Skin of body (tissue), 2 donors: ENCODE results near the gene PRLHR. TPM values are rescaled to one million over a fixed set of nuclear protein-coding genes. Genes with fewer than 3 reads are reported as not detected.
A peak's percentile ranks its signal among the peaks of the same experiment; 100 is the strongest.

Experiments
- DNase-seq: peaks from one replicate; lab custom pipeline; 2025; lab: John Stamatoyannopoulos, UW
- total RNA-seq: library from RNA; depleted of rRNA; stranded (reverse); fragments of >200 nt; gene quantifications from one replicate; pipeline ENCODE4 v1.2.3, GENCODE V29; 2014

PRLHR gene
- total RNA-seq, 1 donor from 2014 or later: under 0.01 TPM

- DNase-seq: no peak
Observed at GRCh38 chr10:118587881-118588651, 7.4 kb downstream of the PRLHR start.

DNA sequence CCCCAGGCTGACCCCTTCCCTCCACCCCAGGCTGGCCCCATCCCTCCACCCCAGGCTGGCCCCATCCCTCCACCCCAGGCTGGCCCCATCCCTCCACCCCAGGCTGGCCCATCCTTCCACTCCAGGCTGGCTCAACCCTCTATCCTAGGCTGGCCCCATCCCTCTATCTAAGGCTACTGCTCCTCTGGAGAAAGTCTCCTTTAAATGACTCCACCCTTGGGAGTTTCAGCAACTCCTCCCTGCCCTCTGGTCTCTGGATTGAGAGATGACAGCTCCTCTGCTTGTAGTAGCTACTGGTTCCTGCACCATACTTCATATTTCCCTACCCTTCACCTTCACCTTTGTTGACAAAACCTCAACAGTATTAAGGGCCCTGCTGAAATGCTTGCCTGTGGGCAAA is 8.5 kb downstream of the PRLHR start:
- no peak for DNase-seq

DNA sequence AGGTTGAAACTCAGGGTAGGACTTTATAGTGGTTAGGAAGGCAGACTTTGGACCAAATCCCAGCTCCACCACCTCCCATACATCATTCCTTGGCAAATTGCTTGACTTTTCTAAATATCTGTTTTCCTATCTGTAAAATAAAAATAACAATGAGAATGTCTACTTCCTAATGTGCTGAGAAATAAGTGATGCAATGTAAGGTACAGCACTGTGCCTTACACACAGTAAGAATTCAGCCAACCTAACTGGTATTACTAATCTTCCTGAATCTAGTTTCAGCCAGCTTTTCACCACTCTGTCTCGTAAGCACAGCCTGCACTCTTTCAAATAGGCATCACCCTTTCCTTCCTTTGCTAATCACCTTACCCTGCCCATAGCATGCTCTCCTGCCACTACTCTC is 9.7 kb downstream of the PRLHR start:
- no peak for DNase-seq

GRCh38 chr10:118585234-118585633 is 10.2 kb downstream of the PRLHR start:
- DNase-seq: no peak

DNA sequence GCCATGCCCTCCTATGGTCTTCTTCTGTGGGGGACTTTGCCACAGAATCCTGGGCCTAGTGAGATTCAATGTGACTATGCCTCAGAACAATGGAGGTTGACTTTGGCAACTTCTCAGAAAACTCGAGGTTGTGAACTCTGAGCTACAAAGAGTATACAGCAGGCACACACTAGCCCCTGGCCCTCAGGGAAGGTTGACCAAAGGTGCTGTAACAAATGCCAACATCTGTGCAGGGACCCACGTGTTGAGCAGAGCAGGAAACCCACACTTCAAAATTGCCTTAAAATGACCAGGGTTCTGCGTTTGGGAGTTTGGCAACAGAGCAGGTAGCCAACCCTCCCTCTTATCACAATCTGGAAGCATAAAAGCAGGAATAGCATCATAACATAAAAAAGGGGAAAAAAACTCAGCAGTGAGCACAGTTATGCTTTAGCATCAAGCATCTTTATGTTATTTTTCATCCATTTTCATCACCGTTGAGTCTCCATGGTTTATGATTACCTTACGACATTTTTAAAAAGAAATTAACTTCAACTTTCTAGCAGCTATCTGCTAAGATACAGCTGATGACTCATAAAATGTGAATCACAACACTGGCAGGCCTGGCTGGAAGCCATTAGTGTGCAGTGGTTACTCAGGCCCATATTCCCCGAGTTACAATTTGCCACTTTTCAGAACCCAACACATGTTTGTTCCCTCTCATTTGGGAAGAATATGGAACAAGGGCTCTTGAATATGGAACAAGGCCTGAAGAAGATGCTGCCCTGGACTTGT is 11.1 kb downstream of the PRLHR start:
- no peak for DNase-seq

- DNase-seq: no peak
Observed at GRCh38 chr10:118583611-118584010, 11.8 kb downstream of the PRLHR start.

DNA sequence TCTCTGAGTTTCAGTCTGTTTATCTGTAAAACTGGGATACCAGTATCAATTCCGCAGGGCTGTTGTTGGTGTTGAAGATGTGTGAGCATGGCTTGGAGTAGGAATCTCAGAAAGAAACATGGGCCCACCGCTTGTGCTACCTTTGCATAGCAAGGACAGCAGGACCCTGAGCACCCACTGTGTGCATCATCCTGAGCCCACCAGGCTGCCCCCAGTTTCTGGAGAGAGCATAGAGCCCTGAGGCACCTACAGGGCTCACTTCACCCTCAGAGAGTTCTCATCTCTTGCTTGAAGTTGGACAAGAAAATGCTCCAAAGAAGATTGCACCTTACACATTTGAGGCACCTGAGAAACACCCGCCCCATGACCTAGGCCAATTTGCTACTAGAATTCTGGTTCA is 12.9 kb downstream of the PRLHR start:
- no peak for DNase-seq

- no peak for DNase-seq
Observed at GRCh38 chr10:118581340-118581739, 14.1 kb downstream of the PRLHR start.

DNA sequence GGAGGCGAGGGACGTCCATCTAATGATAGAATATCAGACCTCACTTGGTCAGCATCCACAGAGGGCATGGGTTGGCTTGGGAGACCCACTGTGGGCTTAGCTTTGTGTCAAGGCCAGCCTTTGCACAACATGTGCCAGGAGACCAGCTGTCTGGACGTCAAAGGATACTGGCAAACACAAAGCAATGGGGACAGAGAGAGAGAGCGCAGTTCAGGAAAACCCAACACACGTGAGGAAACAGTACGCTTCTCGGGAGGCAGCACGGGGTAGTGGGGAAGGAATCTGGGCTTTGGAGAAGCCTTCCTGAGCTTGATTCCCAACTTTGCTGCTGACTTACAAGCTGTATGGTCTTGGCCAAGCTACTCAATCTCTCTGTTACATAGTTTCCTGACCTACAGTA is 14.7 kb downstream of the PRLHR start:
- no peak for DNase-seq

DNA sequence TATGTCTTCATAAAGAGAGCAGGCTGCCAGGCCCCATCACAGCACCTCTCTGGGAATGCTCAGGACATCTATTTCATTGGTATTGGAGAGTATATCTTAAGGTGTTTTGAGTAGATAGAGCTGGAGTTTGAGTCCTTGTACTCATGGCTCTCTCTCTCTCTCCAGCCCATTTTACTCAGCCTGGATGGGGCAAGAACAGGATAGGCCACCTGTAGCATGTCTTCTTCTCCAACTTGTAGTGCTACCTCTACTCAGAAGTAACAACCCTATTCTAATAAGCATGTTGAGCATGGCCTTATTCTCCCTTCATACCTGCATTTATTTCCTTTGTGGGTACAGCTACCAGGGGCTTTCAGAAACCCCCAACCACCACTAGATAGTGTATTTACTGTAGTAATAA is 21.9 kb downstream of the PRLHR start:
- DNase-seq: no peak

DNA sequence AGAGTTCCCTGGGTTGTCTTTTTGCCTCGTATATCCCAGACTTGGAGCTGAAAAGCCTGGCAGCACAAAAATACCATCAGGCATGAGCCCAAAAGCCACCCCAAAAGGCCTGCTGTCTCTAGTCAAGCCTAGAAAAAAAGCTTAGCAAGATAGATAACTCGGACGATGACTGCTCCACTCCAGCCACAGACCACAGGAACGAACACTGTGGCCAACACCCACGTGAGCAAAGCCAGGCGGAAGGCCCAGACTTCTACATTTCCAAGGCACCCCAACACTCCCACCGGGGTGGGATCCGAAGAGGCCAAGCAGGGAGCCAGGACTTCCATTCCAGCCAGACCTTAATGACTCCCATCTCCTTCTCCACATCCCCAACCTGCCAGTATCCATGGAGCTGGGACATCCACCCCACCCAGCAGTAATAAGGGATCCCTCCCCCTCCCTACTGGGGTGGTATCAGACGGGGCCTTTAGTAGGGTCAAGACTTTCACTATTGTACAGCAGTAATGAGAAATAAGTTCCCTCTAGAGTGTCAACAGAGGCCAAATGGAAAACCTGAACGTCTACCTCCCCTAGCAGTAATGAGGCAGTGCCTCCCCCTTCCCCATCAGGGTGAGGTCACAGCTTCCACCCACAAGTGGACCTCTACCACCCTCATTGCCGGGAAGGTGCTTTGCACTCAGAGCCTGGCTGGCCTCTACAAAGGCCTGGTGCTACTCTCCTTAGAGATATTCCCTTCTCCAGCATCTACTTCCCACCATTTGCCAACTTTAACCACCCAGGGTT is 23.0 kb downstream of the PRLHR start:
- no peak for DNase-seq

- DNase-seq: peak; percentile 67
Observed at GRCh38 chr10:118571123-118571522, 24.3 kb downstream of the PRLHR start.

GRCh38 chr10:118570591-118570990 is 24.9 kb downstream of the PRLHR start:
- DNase-seq: no peak

DNA sequence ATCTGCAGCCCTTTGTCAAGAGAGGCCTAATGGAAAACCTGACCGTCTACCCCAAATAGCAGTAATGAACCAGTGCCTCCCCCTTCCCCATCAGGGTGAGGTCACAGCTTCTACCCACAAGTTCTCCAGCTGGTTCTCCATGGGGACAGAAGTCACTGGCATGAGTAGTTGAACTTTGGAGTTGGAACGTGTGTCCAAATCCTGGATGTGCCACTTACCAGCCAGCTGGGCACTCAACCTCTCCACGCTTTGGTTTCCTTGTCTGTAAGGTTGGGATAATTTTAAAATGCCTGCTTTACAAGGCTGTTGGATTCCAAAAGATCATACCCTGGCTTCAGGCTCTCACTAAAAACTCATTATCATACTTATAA is 25.6 kb downstream of the PRLHR start:
- no peak for DNase-seq

DNA sequence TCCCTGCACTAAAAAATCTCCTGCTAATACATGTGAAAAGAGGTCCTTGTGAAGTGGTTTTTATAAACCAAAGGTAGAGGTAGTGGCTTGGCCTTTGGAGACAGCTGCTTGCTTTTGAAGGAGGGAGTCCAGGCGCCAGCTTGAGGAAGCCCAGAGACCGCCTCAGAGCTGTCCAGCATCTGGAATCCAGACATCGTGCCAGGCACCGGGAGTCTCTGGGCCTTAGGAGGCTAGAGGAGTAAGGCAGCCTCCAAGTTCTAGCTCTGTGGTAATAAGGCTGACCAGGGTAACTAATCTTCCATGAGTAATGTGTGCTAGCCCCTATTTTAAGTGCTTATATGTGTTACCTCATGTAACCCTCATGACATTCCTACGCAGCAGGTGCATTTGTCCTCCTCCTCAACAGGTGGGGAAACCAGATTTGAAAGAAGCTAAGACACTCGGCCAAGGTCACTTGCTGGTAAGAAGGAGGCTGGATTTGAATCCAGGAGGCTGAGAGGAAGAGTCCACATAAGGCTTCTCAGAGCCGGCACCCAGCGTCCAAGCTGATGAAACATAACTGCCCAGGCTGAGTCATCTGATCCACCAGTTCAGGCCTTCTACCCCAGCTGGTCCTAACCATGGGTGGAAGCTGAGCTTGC is 26.1 kb downstream of the PRLHR start:
- DNase-seq: no peak

- peak; percentile 18 for DNase-seq
Observed at GRCh38 chr10:118568327-118568848, 27.1 kb downstream of the PRLHR start.

GRCh38 chr10:118567701-118568248 is 27.7 kb downstream of the PRLHR start:
- no peak for DNase-seq

- no peak for DNase-seq
Observed at GRCh38 chr10:118566911-118567310, 28.5 kb downstream of the PRLHR start.

GRCh38 chr10:118565301-118566075 is 30.0 kb downstream of the PRLHR start:
- DNase-seq: no peak

- DNase-seq: peak; percentile 11
Observed at GRCh38 chr10:118564652-118565051, 30.8 kb downstream of the PRLHR start.
